ELR (cell line): ENCODE data around the gene GPRC5A.

Experiments used
- DNase-seq: peaks from one replicate; pipeline ENCODE4 v3.0.0-alpha.2; 2015; ENCODE audit warnings: low read depth

Gene GPRC5A

DNA sequence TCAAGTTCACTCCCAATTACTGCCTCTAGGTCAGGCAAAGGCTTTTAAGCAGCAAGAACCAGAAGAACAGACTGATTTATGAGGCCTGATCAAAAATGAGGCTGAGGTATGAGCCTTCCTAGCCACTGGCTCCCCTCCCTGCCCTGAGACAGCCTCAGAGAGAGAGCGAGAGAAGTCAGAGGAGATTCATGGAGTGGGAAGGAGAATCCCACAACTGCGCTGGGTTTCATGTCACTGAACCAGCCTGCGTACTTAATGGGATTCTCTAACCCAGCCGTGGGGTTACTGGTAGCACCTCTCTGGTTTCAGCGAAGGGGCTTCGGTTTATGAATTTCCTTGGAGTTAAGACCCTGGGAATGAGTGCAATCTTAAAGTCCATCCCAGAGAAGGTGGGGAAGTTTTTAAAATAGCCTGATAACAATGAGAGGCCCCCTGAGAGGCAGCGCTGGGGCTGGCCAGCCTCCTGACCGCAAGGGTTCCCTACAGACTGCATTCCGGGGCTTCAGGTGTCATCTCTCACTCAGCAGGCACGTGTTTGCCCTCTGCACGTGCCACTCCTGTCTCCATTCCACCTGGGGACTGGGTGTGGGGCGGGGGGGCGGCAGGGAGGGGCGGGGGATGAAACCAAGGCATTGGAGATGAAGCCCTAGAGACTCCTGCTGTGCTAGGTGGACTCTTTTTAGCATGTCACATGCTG, 6.1 kb upstream of the GPRC5A start:
- DNase-seq = no peak

DNA sequence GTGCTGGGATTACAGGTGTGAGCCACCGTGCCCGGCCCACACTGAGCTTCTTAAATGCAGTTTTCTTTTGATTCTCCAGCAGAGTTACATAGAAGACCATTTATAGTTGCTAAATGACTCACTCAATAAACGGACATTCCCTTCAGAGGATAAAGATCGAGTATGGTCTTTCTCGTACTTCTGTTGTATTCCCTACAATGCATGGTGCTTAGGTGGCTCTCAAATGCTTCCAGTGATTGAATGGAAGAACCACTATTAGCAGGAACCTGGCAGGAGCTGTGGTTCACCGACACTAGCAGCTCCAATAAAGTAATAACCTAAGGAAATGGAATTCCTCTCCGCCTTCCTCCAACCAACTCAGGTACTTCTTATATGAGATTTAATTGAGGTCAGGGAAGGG, 3.9 kb upstream of the GPRC5A start:
- no peak for DNase-seq

DNA sequence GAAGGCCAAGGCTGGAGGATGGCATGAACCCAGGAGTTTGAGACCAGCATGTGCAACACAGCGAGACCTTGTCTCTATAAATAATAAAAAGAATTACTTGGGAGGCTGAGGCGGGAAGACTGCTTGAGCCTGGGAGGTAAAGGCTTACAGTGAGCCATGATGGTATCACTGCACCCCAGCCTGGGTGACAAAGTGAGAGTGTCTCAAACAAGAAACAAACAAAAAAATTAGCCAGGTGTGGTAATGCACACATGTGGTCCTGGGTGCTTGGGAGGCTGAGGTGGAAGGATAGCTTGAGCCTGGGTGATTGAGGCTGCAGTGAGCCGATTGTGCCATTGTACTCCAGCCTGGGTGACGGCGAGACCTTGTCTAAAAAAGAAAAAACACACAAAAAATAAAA, 1.7 kb upstream of the GPRC5A start:
- DNase-seq = no peak

DNA sequence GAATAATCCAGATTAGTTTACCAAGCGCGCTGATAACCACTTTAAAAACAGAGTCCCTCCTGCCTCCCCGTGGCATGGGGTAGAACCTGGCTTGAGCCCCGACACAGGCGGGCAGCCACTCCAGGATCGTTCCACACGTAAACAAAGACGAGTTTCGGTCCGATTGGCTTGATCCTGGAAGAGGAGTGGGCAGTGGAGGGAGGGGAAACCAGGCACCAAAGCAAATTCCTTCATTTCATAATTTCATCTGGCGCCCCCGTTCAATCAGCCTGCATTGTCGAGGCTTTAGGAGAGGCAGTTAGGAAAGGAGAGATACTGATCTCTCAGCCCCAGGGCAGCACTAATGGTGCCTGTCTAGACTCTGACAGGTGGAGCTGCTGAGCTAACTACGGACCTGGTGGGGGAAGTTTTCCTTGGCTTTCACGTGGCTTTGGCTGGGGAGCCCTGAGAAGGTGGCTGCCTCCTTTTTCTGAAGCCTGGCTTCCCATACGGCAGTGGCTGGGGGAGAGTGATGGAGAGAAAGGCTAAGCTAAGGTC, 751 bp upstream of the GPRC5A start:
- peak; percentile 85 for DNase-seq

DNA sequence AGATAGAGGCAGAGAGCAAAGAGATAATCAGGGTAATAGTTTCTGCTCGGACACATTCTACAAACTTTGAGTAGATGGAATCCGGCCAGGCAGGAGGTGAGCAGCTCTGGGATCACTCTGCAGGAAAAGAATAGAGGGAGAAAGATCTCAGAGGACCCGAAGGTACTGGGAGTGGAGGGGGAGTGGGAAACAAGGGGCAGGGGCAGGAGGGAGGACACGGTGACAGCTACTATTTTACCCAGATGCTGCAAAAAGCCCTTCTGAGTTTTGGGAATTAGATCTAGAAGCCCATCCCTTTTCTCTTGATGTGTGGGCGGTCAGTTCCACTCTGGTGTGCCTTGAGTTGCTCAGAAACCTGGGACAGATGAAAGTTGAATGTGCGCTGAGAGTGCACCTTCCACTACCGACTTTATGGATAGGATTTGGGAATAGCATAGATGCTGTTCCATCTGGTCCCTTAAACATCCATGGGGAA, 556 bp downstream of the GPRC5A start:
- peak; percentile 47 for DNase-seq

DNA sequence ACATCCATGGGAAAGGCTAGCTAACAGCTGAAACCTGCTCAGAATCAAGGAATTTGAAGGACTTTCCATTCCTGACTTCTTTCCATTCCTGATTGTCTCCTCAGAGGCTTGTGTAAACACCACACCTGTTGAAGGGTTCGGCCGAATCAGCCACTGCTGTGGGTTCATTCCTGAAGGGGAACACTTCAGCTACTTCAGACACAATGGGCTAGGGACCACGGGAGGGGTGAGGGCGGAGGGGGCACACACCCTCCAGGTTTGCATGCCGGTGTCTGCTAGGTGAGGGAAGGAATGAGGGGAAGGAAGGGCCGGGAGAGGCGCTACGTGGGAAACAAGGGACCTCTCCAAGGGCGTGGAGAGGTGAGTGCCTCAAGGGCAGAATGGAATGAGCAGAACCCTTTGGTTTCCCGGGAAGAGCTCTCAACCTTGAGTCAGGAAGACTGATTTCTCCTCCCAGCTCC, 1.3 kb downstream of the GPRC5A start:
- no peak for DNase-seq

DNA sequence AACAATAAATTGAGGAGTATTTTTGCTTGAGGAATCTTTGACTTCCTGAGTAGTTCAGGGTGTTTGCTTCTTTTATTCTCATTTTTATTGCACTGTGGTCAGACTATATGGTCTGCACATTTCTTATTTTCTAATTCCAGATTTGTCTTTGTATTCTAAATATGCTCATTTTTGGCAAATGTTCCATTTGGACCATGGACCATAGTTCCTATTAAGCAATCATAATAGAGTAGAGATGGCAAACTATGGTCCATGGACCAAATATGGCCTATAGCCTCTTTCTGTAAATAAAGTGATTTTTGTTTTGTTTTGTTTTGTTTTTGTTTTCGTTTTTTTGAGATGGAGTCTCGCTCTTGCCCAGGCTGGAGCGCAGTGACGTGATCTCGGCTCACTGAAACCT, 2.1 kb downstream of the GPRC5A start:
- no peak for DNase-seq

DNA sequence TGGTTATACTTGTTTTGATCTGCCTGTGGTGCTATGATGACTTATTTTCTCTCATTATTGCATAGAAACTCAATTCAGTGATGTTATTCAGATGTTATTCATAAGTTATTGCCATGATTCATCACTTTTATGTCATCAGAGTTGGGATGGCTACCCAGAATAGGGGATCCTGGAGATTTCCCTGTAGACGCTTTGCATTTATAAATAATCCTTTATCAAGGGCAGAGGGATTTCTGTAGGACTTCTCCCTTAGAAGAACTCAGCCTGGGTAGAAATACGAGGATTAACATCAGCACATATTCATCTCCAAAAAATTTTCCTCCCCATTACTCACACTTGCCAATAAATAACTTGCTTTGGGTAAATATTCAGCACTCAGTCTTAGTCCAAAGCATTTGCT, 4.9 kb downstream of the GPRC5A start:
- DNase-seq = peak; percentile 88

DNA sequence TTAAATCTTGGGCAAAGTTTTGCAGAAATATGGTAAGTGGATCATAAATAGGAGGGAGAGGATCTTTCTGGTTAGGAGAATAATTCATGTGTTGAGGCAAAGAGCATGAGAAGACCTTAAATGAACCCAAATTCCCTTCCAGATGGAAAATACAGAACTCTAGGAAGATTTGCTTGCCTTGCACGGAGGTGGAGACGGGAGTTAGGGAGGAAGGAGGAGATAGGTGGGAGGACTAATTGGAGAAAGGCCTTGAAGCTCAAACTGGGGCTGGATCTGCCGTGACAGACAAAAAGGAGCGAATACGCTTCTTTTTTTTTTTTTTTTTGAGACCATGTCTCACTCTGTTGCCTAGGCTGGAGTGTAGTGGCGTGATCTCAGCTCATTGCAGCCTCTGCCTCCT, 5.9 kb downstream of the GPRC5A start:
- no peak for DNase-seq

DNA sequence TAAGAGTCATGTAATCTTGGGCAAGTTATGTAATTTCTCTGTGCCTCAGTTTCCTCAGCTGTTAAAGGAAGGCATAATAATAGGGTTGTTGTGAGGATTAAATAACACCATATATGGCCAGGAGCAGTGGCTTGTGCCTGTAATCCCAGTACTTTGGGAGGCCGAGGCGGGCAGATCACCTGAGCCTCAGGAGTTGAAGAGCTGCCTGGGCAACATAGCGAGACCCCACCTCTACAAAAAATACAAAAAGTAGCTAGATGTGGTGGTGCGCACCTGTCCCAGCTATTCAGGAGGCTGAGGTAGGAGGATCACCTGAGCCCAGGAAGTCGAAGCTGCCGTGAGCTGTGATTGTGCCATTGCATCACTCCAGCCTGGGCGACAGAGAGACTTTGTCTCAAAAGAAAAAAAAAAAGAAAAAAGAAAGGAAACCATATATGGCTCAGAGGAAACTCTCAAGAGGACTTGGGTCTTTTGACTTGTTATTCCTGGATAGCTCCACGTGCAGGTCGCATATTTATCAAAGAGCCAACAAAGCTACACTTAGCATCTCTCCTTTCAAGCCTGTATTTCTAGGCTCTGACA, 6.9 kb downstream of the GPRC5A start:
- no peak for DNase-seq

DNA sequence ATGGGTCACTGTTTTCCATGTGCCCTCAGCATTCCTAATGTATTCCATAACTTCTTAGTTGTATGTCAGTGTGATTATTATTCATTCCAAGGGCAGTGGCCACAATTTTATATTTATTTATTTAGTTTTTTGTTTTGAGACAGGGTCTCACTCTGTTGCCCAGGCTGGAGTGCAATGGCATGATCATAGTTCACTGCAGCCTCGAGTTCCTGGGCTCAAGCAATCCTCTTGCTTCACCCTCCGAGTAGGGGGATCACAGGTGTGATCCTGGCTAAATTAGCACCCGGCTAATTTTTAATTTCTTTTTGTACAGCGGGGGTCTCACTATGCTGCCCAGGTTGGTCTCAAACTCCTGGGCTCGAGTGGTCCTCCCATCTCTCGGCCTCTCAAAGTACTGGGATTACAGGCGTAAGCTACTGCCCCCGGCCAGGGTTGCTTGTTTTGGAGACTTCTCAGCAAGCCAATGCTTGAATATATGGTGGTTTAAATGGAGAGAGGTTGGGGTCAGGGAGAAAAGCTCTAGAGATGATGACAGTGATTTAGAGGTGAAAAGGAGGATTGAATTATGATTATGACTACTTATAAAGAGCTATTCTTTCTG, 7.6 kb downstream of the GPRC5A start:
- DNase-seq = no peak

DNA sequence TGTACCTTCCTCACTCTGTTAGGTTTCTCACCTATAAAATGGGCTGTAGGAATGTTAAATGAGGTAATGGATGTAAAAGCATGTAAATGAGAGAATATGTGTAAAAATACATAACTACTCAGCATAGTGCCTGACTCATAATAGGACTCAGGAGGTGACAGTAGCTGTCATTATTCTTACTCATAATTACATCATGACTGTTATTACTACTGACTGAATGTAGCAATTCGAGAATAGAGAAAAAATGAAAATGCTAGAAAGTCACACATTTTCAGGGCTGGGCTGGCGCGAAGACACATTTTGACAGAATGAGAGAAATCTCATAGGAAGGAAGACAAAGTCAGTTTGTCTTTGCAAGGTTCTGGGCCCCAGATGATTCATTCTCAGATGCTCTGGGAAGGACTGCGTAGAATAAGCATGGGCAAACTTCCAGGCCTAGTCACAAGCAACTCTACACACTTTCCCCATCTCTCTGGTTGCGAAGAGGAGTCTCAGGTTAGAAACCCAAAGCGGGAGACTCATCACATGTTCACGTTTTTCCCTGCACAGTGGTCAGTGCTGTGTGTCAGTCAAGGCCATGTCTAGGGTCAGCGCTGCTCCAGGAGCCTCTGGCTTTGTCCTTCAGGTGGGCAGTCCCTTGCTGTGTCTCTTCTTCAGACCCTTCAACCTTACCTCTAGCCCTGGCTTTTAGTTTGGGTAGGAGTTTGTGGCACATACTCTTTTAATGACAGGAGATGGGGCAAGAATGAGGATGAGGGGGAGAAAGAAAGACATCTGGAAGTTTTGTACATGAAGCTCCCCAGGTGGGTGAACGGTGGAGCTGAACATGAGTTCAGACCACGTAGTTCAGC, 8.4 kb downstream of the GPRC5A start:
- peak; percentile 97 for DNase-seq

DNA sequence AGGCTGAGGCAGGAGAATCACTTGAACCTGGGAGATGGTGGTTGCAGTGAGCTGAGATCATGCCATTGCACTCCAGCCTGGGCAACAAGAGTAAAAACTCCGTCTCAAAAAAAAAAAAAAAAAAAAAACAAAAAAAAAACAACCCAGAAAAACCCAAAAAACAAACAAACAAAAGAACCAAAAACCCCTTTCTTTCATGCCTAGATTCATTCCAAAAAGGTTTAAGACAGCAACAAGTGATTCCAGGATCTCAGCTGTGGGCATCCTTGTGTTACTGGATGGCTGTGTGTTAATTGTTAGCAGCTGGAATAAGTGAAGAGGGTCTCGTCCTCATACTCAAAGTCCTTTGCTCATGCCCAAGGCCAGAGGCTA, 9.4 kb downstream of the GPRC5A start:
- DNase-seq = no peak

DNA sequence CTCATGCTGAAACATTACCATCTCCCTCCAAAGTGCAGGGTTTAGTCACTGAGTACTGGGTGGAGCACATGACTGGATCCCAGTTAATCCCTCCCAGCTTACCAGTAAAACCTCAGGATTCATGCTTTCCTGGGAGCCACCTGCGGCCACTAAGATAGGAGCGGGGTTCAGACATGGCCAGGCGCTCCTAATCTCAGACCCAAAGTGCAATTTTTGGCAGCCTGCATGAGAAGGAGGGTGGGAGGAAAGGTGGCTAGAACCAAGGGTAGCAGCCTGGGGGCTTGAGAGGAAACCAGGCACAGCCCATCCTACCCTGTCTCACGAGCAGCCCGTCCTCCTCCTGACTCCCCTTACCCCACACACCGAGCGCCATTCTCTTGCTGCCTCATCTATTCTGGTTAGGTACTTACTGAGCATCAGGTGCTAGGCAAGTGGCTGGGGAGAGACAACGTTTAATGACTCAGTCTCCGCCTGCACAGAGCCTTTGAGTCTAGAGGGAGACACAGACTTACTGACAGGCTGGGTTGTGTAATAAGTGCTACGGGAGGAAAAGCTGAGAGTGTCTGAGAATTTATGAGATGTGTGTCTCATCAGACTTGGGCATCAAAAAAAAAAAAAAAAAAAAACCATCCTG, 9.9 kb downstream of the GPRC5A start:
- peak; percentile 98 for DNase-seq

DNA sequence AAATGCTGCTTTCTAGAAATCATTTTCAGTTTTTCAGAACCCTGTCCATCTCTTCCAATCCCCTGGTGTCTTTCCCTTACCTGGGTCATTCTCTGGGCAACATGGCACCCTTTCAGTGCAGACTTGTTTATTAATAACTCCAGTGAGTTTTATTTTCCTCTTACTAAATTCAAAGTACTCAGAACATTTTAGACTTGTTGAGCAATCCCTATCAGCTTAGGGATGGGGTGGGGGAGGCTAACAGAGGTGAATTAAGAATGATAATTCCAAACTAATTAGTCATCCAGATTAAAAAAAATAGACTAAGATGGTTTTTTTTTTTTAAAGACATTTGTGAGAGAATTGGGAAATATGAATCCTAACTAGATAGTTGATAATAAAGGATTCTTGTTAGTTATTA, 10.7 kb downstream of the GPRC5A start:
- DNase-seq = peak; percentile 78

DNA sequence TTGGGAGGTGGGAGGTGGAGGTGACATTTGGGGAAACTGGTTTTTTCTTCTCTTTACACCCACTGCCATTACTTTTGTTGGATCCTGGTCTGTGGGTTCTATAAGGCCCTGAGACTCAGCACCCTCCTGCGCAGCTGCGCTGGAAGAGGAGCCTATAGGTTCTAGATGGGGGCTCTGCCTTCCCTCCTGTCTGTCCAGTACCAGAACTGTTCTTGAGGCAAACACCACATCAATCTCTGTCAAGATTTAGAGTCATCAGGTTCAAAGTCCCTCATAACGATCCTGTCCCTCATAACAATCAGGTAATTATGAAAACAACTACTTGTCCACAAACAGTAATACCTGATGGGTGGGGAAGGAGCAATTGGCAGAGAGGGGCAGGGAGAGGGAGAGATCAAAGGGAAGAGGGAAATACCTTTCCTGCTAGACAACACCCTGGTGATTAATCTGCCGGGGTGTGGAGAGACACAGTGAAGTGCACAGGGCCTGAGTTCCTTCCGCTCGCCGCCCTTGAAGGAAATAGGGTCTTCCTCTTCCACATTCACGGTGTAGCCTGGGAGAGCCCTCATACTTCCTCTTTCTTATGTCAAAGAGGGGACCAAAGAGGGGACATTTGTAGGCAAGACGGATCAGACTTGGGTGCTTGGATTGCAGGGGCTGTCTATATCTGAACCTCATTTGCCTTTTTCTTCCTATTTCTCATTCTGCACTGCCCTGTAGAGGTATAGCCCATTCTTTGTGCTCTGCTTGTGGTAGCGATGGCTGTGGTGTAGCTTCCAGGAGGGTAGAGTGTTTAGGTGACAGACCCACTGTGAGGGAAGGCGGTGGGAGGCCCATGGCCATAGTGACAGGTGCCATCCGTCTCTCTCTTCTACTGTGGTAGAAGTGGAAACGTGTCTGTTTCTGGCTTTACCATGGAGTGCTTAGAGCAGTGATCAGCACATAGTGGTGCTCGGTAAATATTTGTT, 12.6 kb downstream of the GPRC5A start:
- DNase-seq = no peak

DNA sequence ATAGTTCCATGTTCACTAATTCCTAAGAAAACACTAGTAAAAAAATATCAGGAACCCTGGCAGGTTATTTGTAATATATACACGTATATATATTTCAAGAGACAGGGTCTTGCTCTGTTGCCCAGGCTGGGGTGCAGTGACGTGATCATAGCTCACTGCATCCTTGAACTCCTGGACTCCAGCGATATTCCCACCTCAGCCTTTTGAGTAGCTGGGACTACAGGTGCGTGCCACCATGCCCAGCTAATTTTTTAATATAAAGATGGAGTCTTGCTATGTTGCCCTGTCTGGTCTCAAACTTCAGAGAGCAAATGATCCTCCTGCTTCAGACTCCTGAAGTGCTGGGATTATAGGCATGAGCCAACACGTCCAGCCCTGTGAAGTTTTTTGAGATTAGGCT, 16.2 kb downstream of the GPRC5A start:
- DNase-seq = no peak

DNA sequence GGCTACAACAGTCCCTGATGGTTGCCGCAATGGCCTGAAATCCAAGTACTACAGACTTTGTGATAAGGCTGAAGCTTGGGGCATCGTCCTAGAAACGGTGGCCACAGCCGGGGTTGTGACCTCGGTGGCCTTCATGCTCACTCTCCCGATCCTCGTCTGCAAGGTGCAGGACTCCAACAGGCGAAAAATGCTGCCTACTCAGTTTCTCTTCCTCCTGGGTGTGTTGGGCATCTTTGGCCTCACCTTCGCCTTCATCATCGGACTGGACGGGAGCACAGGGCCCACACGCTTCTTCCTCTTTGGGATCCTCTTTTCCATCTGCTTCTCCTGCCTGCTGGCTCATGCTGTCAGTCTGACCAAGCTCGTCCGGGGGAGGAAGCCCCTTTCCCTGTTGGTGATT, 16.9 kb downstream of the GPRC5A start:
- no peak for DNase-seq

DNA sequence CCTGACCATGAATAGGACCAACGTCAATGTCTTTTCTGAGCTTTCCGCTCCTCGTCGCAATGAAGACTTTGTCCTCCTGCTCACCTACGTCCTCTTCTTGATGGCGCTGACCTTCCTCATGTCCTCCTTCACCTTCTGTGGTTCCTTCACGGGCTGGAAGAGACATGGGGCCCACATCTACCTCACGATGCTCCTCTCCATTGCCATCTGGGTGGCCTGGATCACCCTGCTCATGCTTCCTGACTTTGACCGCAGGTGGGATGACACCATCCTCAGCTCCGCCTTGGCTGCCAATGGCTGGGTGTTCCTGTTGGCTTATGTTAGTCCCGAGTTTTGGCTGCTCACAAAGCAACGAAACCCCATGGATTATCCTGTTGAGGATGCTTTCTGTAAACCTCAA, 17.3 kb downstream of the GPRC5A start:
- no peak for DNase-seq

DNA sequence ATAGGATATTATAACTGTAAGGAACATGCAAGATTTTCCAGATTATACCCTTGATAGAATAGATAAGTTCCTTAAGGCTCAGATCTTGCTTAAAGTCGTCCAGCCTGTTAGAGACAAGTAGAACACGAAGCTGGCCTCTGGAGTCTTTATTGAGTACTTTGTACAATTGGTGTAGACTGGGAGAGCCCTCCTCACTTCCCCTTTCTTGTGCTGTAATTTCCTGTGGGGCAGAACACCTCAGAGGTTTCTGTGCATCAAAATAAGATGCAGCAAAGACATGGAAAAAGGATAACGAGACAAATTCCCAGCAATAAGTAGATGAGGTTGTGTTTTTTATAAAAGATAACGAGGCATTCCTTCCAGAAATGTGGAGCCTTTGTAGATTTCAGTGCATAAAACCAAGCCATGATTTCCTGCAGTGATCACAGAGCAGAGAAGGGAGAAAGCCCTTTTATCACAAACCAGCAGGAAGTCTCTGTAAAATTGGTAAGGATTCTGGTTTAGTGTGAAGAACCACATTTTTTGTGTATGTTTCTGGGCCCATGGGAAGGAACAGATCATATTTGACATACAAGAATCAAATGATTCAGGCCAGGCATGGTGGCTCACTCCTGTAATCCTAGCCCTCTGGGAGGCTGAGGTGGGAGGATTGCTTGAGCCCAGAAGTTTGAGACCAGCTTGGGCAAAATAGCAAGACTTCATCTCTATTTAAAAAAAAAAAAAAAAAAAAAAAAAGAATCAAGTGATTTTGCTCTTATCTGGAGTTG, 18.0 kb downstream of the GPRC5A start:
- DNase-seq = no peak
